Germinal center (tissue), 1 donor: Measurements from ENCODE around the gene MFAP4.

ENCODE experiments used
- DNase-seq: peaks from one replicate; pipeline ENCODE4 v3.0.0; 2012; ENCODE audit warnings: mixed read lengths, low spot score

Gene MFAP4

DNA sequence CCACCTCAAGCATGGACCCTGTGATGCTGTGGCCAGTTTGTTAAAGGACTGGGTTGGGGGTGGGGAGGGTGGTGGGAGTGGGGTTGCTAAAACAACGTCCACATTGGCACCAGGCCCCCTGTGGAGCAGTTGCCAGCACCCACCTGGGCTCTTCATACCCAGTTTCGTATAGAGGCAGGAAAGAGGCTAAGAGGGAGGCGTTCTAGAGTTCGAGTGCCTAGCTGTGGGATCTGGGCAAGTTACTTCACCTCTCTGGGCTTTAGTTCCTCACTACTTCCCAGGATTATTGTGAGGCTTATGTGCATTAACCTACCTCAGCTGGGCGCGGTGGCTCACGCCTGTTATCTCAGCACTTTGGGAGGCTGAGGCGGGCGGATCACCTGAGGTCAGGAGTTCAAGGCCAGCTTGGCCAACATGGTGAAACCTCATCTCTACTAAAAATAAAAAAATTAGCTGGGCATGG lies 1.4 kb downstream of the MFAP4 start:
- DNase-seq: no peak

DNA sequence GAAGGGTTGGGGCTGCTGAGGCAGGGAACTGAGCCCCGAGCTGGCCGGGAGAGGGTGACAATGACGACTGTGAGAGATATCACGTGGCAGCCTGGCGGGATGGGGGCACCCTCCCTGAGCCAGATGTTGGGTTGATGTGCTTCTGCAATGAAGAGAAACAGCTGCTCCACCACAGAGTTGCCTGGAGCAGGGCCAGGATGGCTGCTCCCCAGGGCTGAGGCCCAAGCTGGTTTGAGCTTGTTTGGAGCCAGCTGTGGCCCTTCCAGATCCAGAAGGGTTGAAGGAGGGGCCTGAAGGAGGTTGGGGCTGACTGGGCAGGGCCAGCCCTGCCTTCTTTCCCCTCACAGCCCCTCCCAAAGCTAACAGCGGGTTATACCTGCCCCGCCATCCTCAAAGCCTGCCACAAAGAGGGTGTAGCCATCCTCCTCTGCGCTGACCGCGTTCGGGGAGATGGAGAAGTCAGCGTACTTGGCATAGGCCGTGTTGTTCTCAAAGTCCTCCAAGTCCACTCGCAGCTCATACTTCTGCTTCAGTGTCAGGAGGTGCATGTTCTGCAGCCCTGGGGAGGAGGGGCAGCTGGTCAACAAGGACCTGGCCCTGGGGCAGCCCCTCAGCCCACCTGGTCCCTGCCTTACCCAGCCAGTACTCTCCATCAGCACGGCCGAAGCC lies 2.1 kb downstream of the MFAP4 start:
- DNase-seq: no peak

DNA sequence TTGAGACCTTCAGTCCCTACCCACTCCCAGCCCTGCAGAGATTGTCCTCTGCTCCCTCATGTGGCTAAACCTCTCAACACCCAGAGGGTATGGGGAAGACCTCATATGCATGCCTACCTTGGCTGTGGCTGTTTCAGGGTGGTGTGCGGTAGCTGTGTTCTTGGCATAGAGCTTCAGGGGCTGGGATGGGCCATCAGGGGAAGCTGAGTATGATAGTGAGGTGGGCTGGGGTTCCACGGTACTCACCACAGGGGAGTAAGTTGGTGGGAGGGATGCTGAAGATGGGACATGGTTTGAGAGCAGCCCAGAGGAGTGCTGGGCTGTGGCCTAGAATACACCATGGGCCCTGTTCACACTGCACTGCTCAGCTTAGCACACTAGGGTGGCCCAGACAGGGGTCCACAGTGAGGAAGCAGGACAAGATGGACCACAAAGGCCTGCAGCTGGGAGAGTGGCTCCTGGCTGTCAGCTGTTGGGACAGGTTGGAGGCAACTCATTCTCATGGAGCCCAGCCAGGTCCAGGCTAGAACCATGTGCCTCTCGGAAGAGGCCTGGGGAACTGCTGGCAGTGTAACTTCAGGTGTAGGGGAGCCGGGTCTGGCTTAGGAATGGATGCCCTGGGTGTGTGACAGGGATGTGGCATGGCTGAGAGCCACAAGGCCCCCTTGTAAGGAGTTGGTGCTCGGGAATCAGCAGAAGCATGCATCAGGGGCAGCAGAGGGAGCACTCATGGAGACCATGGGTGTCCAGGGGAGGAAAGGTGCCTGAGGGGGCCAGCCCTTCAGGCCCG lies 3.1 kb downstream of the MFAP4 start:
- DNase-seq: no peak

DNA sequence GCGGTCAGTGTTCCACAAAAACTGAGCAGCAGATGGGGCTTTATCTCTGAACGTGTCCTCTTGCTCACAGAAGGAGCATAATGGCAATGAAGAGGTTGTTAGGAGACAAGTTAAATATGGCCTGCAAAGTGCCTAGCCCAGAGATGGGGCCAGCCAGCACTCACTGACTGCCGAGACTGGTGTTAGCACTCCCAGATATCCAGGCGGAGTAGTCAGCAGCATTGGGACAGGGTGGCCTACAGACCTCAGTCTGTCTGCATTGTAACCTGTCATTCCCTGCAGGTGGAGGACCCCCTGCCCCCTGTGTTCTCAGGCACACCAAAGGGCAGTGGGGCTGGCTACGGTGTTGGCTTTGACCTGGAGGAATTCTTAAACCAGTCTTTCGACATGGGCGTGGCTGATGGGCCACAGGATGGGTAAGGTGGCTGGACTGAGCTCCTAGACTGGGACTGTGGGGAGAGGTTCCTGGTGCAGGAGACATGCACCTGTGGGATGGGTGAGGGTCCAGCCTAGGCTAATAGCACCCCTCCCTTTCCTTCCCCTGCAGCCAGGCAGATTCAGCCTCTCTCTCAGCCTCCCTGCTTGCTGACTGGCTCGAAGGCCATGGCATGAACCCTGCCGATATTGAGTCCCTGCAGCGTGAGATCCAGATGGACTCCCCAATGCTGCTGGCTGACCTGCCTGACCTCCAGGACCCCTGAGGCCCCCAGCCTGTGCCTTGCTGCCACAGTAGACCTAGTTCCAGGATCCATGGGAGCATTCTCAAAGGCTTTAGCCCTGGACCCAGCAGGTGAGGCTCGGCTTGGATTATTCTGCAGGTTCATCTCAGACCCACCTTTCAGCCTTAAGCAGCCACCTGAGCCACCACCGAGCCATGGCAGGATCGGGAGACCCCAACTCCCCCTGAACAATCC lies 4.2 kb downstream of the MFAP4 start:
- no peak for DNase-seq

DNA sequence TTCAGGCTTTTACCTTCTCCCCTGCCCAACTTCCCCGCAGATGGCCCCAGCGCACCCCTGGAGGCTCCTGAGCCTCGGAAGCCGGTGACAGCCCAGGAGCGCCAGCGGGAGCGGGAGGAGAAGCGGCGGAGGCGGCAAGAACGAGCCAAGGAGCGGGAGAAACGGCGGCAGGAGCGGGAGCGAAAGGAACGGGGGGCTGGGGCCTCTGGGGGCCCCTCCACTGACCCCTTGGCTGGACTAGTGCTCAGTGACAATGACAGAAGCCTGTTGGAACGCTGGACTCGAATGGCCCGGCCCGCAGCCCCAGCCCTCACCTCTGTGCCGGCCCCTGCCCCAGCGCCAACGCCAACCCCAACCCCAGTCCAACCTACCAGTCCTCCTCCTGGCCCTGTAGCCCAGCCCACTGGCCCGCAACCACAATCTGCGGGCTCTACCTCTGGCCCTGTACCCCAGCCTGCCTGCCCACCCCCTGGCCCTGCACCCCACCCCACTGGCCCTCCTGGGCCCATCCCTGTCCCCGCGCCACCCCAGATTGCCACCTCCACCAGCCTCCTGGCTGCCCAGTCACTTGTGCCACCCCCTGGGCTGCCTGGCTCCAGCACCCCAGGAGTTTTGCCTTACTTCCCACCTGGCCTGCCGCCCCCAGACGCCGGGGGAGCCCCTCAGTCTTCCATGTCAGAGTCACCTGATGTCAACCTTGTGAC lies 5.1 kb downstream of the MFAP4 start:
- no peak for DNase-seq

DNA sequence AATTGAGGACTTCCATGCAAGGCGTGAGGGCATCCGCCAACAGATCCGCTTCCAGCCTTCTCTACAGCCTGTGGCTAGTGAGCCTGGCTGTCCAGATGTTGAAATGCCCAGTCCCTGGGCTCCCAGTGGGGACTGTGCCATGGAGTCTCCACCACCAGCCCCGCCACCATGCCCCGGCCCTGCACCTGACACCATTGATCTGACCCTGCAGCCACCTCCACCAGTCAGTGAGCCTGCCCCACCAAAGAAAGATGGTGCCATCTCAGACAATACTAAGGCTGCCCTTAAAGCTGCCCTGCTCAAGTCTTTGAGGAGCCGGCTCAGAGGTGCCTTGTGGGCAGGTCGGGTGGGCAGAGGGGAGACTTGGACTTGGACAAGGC lies 5.6 kb downstream of the MFAP4 start:
- no peak for DNase-seq

DNA sequence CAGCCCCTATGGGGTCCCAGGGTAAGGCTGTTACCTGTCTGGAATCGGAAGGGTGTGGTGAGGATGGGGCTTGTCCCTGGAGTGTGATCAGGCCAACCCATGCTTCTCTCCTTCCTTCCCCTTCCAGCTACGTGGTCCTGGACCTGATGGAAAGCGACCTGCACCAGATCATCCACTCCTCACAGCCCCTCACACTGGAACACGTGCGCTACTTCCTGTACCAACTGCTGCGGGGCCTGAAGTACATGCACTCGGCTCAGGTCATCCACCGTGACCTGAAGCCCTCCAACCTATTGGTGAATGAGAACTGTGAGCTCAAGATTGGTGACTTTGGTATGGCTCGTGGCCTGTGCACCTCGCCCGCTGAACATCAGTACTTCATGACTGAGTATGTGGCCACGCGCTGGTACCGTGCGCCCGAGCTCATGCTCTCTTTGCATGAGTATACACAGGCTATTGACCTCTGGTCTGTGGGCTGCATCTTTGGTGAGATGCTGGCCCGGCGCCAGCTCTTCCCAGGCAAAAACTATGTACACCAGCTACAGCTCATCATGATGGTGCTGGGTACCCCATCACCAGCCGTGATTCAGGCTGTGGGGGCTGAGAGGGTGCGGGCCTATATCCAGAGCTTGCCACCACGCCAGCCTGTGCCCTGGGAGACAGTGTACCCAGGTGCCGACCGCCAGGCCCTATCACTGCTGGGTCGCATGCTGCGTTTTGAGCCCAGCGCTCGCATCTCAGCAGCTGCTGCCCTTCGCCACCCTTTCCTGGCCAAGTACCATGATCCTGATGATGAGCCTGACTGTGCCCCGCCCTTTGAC lies 6.3 kb downstream of the MFAP4 start:
- DNase-seq: no peak

DNA sequence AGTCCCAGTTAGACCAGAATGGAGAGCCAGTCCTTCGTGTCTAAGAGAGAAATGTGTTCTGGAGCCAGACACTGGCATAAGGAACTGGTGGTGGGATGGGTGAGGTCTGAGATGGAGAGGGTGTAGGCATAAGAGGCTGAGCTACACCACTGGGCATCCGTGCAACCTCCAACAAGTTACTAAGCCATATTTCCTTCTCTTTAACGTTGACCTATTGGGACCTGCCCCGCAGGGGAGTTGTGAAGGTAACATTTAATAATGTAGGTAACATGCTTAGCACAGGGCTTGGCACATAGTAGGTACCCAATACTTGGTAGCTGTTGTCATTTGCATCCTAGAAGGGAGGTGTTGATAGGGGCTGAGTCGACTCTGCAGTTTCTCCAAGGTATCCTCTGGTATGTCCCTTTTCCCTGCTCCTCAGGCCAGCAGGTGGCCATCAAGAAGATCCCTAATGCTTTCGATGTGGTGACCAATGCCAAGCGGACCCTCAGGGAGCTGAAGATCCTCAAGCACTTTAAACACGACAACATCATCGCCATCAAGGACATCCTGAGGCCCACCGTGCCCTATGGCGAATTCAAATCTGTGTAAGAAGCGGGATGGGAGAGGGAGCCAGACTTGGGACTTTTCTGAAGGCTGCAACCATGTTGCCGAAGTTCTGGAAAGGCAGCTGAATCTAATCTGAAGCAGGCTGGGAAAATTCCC lies 7.5 kb downstream of the MFAP4 start:
- DNase-seq: no peak

DNA sequence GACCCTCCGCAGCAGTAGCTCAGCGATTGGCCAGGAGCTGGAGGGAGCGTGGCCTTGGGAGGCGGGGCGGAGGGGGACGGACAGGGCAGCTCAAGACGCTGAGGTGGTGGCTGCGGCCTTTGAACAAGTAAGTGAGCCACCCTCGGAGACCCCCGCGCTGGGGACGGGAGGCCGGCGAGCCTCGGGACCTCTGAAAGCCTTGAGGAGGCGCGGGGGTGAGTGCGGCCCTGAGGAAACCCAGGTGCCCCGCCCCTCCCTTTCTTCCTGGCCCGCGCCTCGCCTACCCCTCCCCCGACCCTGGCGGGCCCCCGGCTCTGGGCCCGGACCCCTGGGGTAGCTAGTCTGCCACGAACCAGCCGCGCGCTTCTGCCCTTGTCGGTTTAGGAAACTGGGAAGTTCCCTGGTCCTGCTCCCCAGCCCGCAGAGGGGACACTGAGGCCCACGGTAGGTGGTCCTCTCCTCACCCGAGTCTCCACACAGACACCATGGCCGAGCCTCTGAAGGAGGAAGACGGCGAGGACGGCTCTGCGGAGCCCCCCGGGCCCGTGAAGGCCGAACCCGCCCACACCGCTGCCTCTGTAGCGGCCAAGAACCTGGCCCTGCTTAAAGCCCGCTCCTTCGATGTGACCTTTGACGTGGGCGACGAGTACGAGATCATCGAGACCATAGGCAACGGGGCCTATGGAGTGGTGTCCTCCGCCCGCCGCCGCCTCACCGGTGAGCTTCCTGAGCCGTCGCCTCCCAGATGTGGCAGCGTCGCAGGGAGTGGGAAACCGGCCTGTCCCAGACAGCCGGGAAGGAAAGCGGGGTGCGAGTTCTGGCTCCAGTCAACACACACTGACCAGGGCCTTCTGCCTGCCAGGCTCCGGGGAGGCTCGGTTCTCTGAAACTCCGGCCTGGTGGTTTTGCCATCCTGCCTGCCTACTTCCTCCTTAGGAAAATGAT lies 8.3 kb downstream of the MFAP4 start, which contains the start of gene MAPK7:
TSS of gene MAPK7 (plus strand) at position 83 of the 945 bp plus-strand sequence. CDS start at position 486, 403 bp downstream.
- DNase-seq: no peak

DNA sequence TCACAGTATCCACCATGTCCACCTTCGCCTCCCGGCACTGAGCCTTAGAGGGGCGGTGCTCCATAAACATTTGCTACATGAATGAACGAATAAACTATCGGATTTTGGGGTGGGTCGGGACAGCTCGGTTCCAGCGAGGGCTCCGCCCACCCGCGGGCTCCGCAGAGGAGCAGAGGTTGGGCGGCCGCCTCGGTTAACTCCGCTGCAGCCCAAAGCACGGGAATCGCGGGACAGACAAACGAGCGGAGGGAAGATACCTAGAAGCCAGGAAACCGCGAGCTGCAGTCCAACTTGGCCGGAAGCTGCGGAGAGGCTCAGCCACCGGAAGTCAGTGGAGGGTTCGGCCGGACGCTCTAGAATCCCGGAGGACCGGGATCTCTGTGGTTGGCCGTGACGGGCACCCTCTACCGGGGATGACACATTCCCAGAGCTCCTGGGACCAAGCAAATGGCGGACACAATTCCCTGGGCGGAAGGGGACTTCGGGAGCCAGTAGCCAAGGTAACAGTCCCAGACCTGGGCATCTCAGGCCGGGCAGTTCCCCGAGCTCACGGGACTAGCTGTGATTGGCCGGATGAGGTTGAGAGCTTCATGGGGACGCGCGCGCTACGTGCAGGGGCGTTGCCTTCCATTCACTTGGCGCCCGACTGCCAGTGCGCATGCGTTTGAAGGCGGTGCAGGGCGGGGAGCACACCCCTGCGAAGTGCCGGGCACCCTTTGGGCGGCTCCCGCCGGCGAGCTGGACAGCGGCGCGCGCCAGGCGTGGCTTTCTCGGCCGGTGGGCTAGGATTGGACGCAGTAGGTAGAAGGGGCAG lies 9.2 kb downstream of the MFAP4 start:
- peak; percentile 100 for DNase-seq

DNA sequence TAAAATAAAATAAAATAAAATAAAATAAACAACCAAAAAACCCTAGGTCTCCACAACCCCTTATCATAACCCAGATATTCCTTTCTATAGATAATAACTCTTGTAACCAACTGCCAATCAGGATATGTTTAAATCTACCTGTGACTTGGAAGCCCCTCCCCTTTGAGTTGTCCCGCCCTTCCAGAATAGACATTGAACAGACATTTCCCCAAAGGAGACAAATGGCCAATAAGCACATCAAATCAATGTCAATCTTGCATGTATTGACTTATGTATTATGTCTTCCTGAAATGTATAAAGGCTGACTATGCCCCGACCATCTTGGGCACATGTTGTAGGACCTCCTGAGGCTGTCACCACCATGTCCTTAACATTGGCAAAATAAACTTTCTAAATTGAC lies 10.2 kb downstream of the MFAP4 start:
- no peak for DNase-seq

DNA sequence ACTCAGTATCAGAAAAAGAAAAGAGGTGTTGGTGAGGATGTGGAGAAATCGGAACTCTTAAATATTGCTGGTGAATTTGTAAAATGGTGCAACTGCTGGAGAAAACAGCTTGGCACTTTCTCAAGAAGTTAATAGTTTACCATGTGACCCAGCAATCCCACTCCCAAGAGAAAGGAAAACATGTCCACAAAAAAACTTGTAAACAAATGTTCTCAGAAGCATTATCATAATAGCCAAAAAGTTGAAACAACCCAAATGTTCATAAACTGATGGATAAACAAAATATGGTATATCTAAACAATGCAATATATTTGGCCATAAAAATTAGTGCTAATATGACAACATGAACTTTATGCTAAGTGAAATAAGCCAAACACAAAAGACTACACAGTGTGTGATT lies 11.3 kb downstream of the MFAP4 start:
- DNase-seq: no peak

DNA sequence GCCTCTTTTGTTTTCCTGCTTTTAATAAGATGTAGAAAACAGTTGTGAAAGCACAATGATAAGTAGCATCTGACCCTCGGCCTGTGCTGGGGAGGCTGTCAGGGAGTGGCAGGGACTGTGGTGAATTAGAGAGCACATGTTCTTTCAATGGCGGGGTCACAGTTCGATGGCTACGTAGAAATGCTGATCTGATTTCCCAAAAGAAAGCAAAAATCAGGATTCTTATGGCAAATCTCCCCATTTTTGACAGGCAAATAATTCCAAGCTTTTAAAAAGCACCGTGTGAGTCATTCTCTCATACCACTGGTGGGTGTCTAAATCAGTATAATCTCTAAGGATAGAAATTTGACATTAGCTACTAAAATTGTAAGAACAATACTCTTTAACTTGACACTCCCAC lies 12.9 kb downstream of the MFAP4 start:
- DNase-seq: no peak

DNA sequence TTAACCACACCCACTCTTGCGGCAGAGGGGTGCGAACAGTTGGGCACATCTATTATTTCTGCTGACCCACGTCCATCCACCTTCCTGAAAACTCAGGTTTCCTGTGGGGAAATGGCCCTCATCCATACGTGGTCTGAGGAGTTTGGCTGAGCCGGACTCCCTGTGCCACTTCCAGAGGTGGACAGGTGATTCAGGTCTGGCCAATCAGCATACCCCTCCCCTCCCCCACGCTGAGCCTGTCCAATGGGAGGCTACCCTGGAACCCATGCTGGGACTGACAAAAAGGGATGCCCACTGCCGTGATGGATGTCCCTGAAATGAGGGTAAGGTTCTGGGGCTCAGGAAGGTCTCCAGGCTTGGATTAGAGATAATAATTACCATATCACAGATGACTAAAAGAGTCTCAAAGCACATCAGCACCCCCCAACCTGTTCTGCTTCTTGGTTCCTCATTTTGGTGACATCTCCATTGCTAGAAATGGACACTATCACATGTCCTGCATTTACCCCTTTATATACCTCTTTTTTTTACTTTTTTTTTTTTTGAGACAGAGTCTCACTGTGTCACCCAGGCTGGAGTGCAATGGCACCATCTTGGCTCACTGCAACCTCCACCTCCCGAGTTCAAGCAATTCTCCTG lies 14.0 kb downstream of the MFAP4 start:
- no peak for DNase-seq

DNA sequence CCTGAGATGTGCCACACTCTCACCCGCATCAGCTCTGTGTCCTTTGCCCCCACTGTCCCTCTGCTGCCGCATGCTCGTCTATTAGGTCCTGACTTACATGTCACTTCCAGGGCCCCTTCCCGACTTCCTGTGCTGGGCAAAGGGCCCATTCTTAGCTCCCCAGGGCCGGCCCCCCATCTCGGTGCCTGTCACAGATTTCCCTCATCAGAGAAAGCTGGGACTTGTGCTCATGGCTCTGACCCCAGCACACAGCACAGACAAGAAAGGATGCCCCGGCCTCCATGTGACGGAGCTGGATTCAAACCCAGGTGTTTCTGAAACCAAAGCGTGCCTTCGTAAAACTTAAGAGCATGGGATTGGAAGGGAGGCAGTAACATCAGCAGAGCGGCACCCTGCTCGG lies 14.6 kb downstream of the MFAP4 start:
- no peak for DNase-seq

DNA sequence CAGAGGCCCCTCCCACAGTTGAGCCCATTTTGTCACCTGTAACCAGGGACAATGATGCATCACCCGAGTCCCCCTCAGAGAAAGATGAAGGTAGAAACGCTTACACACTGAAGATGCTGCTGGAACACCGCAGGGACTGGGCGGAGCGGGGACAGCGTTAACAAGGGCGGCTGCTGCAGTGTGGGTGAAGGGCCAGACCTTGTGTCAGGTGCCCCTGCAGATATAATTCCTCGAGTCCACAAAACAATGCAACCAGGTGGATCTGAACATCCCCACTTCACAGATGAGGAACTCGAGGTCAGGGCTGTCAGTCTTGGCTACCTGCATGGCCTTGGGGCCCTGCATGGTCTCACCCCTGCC lies 15.0 kb downstream of the MFAP4 start:
- no peak for DNase-seq

DNA sequence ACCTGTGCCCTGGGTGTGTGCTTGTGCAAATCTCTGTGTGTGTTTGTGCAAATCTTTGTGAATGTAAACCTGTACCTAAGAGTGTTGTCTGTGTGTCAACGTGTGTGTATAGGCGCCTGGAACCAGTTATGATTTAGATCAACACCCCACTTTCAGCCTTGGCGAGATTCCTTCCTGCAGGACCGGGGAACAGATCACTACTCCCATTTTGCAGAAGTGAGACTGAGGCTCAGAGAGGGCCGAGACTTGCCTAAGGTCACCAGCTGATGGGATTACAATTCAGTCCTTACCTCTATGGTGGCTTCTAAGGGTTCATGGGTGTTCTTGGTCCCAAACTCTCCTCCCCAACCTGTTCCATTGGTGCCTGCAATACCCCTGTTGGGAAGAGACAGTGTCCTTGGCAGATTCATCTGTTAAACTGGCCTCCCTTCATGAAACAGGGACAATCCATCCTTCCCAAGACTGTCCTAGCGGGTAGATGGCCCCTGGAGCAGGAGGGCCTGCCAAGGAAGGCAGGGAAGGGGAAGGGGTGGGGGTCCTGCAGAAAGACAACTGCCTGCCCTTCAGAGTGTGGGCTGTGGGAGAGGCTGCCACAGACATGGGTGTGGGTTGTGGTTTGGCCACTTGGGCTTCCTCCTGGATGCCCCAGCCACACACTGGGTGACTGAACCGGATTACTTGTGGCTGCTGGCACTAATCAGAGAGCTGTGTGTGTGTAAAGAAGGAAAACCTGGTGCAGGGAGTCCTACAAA lies 15.6 kb downstream of the MFAP4 start:
- DNase-seq: no peak
